Middle frontal gyrus (tissue), 1 donor: ENCODE results near the gene FAR2.
"Not testable (repeated sequence)": the region's sequence is repeated elsewhere in the genome, so short reads cannot be mapped to it uniquely, and the experiment has no call there.

Source experiments
- DNase-seq: peaks from one replicate; pipeline ENCODE4 v3.0.0-alpha.2; 2015; ENCODE audit warnings: low spot score; ENCODE audit errors: extremely low spot score

Gene FAR2

DNA sequence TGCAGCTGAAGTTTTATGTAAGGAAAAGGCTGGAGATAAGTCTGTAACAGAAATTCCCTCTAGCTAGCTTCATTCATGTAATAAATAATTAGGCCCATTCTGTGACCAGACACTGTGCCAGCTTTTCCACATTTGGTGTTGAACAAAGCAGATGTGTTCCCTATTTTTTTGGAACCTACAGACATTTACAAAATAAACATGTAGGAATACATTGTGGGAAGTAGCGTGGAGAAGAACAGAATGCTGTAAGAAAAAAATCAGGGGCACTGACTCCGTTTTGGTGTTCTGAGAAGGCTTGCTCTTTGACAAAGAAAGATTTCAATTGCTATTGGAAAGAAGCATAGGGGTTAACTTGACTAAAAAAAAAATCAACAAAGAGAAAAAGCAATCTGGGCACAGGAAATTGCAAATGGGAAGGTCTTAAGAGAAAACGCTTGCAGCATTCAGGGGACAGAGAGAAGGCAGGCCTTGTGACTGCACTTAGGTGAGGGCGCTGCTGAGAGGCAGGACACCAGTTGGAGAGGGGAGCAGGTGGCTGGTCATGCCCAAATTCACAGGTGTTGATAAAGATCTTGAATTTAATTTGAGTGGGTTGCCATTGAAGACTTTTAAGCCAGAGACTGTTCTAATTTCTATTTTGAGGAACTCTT, 4.0 kb downstream of the FAR2 start:
- DNase-seq: no peak

DNA sequence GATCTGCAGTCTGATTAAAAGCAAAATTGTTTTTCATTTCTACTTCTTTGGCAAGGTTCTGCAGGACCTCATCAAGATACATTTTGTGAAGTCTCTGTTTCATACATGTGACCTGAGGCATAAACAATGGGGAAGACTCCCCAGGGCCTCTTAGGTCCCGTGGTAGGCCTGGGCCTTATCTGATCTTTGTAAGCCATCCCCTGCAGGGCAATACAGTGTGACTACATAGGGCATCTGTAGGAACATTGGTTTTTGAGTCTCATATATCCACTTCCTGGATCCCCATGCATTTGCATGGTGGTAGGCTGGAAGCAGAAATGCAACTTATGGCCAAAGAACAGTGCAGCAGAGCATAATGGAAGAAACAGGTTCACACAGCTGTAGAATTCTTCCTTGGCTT, 6.0 kb downstream of the FAR2 start:
- no peak for DNase-seq

DNA sequence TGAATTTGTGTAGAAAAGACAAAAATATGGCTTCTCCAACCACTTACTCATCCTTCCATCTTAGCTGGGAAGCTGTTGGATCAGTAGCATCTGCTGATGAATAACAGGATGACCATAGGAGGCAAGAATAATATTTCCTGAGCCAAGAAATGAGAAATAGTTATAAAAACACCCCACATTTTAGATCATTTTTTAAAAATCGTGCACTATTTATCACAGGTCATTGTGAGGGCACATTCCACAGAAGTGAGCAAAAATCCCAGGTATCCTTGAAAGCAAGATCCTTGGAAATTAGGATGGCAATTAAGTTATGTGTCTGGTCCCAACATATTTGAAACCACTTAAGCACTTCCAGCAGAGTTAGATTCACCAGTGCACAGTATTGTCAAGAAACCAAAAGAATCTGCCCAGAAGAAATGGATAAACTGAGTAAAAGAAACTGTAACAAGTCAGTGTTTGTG, 8.4 kb downstream of the FAR2 start:
- DNase-seq: no peak

DNA sequence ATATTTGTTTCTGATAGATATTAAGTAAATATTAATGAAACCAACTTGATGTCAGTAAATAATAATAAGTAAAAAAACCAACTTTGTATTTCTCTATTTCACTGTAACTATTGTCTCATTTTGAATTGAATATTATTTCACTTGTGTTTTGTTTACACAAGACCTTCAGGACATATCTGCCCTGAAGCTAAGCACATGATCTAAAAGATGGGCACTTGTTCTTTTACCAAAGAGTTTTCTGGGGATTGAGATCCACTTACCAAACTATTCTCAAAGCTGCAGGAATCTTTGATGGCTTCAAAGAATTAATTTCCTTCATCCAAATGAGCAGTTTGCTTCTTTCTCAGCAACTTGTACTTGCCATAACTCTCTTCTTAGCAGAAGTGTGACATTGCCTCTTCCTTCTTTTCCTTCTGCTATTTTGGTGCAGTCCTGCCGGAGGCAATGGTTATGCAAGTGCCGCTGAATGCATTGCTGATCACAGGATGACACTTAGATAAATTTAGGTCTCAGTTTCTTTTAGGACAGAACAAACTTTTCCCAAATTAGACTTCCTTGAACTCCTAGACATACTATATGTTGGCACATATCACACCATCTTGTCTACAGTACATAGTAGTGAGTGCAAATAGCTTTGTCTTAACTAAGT, 9.2 kb downstream of the FAR2 start:
- peak; percentile 63 for DNase-seq

DNA sequence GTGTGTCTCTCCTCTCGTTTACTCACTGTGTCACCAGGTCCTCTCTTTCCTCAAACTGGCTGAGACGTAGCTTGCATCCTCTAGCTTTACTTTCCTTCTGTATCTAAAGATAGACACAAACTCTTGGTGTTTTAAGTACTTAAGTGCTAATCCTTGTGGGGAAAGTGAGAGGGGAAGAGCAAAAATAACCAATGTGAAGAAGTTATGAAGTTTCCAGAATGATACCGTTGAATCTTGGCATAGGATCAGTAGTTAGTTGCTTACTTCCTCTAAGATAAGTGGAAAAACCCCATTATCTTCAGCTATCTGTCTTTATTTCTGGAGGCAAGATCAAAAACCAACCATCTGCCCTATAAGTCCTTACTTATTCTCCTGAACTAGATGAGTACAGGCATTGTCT, 10.6 kb downstream of the FAR2 start:
- no peak for DNase-seq

DNA sequence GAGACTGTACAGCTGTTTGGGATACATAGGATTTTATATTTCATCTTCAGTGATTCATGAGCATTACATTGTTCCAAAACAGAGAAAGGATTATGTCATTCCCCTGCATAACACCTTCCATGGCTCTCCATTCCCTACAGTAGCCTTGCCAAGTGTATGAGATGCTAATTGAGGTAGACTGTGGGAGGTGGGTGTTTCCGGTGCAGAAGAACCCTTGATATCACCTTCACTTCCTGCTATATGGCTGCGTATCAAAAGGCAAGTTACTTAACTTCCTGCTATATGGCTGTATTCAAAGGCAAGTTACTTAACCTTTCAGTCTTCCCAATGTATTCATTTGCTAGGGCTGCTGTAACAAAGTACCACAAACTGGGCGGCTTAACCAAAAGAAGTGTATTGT, 11.2 kb downstream of the FAR2 start:
- DNase-seq: no peak

DNA sequence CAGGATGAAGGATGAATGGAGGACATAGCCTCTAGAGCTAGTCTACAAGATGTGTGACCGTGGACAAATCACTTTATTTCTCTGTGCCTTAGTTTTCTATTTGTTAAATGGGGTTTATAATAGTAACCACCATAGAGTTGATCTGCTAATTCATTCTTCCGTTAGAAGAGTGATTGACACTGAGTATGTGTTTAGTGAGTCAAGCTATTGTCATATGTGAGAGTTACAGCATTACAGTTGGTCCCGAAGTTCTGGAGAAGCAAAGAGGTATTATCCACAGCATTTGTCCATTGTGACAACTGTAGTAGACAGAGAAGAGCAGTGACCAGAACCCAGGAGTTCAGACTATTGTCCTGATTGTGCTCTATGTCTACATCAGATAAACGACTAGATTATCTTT, 14.1 kb downstream of the FAR2 start:
- DNase-seq: no peak

DNA sequence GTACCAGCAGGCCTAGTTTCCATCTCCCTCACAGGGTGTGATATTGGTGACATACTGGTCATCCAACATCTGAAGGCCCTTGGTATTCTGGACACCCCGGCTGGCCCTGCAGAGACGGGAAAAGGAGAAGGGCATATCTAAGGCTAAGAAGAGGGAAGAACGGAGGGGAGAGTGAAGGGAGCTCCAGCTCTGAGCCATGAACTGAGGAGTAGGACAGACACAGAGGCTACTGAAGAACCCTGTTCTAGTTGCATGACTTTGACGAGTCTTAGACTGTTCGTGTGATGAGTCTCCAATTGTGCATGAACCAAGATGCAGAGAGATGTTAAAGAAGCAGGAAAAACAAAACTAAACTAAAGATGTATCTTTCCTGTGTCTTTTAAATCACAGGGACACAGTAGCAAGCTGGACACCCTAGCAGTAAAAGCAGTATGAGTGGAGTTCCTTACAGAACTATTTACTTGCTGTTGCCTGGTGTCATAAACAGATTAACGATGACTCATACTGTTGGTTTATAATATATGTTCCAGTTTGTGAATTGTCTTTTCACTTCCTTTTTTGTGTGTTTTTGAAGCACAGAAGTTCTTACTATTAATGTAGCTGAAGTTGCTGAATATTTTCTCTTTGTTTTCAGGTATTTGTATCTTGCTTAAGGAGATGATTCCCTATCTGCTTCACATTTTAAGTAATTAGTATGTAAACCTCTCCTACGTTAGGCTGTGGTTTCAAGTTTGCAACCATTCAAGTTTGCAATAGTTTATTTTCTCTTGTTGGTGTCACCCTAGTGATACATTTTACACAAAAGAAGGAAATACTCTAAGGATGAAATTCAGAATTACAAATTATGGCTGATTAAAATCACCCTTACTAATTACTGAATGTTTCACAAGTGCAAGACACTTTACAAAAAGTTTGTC, 15.7 kb downstream of the FAR2 start:
- DNase-seq: no peak

DNA sequence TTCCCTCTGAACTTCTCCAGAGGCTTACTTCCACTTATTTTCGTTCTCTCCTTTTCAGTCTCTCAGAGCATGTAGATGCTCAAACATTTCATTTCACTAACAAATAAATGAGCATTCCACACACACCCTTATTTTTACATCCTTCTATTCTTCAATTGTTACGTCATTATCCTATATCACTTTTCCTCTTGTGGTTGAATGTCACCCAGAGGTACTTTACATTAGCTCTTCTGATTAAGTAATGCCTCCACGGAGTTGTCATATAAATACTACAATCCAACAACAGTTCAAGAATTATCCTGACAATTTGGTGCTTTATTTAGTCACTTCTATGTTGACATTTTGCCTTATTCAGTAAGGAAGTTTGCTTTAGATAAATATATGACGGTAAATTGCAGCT, 18.4 kb downstream of the FAR2 start:
- no peak for DNase-seq

DNA sequence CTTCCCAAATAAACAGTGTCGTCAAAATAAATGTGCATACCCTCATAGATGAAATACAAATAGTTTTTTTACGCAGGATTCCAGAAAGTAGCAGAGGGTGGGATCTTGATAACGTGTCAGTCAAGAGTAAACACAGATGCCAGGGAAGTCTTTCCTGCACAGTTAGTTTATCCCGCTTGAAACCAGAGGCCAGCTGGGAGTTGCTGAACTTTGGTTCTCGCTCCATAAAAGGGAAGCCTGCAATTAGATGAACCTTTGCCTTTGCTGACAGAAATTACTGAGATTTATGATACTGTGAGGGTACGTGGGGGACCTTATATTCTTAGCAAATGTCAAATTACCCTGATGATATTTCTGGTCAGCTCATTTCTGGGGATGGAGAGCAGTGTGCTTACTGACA, 18.9 kb downstream of the FAR2 start:
- DNase-seq: no peak

DNA sequence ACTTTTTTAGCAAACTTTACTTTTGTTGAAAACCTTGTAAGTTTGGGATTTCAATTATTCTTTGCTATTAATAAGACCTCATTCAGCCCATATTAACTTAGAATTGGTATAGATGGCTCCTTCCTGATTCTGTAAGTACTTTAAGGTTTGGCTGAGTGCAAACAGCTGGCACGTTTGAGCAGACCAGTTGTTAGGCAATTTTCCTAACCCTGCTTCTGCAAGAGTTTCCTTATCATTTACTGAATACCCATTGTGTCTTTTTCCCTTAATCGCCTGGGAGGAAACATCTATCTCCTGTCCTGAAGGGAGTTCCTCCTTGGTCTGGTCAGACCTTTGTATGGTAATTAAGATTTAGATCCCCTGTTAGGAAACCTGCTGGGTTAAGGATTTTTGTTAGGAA, 20.9 kb downstream of the FAR2 start:
- DNase-seq: not testable (repeated sequence)

DNA sequence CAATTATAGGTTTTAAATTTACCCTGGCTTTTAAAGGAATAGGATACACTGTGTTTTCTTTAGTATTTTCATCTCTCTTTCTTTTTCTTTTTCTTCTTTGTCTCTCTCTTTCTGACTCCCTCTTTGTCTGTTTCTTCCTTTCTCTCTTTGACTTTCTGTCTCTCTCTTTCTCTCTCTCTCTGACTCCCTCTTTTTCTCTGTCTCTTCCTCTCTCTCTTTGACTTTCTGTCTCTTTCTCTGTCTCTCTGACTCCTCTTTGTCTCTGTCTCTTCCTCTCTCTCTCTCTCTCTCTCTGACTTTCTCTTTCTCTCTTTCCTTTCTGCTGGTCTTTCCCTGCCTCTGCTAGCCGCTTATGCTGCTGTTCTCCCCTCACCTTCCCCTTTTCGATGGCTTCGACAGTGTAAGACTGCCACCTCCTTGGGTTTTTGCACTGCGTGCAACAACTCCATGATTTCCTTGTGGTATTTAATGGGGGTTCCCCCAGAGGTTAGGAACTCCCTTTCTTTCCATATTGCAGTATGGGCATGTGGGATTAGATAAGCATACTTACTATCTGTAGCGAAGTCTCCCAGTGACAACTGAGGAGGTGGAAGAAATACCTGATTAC, 21.5 kb downstream of the FAR2 start:
- DNase-seq: not testable (repeated sequence)

DNA sequence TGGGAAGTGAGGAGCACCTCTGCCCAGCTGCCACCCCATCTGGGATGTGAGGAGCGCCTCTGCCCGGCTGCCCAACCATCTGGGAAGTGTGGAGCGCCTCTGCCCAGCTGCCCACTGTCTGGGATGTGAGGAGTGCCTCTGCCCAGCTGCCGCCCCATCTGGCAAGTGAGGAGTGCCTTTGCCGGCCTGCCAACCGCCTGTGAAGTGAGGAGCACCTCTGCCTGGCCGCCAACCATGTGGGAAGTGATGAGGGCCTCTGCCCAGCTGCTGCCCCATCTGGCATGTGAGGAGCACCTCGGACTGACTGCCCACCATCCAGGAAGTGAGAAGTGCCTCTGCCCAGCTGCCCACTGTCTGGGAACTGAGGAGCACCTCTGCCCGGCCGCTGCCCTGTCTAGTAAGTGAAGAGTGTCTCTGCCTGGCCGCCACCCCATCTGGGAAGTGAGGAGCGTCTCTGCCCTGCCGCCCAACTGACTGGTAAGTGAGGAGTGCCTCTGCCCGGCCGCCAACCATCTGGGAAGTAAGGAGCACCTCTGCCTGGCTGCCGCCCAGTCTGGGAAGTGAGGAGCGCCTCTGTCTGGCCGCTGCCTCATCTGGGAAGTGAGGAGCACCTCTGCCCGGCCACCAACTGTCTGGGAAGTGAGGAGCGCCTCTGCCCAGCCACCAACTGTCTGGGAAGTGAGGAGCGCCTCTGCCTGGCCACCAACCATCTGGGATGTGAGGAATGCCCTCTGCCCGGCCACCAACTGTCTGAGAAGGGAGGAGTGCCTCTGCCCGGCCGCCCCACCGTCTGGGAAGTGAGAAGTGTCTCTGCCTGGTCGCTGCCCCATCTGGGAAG, 22.6 kb downstream of the FAR2 start:
- no peak for DNase-seq

DNA sequence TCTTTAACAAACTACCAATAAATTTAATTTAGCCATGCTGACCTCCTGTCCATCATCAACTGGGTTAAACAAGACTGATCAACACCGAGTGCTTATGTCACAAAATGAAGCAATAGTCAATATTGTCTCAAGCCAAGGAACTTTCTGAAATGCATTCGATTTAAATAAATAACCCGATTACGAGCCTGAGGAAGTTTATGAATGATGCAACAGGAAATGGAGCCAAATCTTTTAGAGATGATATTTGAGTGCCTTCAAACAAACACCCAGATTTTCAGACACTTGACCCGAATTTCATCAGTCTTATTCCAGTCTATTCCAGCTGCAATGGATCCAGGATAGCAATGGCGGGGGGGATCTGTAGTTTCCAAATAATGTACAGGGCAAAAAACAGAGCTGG, 27.9 kb downstream of the FAR2 start:
- DNase-seq: no peak

DNA sequence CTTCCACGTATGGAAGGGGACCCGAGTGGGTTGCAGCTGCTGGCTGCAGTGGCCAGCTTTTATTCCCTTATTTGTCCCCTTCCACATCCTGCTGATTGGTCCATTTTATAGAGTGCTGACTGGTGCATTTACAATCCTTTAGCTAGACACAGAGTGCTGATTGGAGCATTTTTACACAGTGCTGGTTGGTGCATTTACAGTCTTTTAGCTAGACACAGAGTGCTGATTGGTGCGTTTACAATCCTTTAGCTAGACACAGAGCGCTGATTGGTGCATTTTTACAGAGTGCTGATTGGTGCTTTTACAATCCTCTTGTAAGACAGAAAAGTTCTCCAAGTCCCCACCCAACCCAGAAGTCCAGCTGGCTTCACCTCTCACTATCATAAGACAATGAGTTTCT, 33.2 kb downstream of the FAR2 start:
- DNase-seq: not testable (repeated sequence)

DNA sequence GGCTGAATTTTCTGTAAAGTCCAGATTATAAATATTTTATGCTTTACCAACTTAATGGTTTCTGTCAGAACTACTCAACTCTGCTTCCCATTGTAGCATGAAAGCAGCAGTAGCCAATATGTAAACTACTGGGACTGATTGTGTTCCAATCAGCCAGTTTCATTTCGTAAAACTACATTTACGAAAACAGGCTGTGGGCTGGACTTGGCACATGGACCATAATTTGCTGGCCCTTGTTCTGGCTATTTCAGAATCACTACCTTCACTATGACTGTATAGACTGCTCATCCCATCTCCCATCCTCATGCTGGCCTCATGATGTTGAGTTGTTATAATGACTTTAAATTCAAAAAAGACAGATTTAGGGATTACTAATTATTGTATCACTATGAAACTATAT, 38.7 kb downstream of the FAR2 start:
- no peak for DNase-seq

DNA sequence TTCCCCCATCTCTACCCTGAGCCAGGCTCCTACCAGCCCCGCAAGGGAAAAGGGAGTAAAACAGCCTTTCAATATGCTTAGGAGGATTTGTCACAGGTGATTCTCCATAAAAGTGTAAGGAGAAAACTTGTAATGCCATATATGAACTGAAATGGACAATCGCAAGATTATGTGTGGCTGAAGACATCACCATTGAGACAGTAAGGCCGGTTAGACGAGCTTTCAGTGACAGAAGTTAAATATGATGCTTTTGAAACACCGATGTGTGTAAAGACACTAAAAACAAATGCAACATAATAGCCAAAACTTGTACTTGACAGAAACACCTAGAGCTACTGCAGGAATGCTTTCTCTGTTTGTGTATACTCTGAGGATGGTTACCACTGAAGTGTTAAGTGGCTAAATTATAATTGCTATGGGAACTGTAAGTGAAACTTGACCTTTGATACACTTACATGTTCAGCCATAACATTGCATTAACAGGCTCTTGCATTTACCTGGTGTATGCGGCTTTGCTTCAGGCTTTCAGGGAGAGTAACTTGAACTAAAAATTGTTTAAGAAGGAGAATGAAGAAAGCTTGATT, 42.3 kb downstream of the FAR2 start:
- DNase-seq: no peak

DNA sequence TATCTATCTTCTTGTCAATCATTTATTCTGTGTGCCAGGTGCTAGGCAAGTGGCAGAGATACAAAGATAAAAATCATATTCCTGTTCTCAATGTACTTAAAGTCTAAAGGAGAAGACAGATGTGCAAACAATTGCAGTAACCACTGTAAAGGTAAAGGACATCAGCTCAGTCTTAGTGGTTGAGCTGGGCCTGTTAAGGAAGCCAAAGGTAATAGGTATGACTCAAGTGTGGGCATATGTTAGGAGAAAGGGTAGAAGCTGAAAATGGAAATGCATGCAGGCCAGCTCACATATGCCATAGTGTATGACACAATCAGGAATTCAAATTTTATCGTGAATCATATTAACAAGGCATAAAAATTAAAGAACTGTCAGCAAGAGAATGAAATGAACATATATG, 49.8 kb downstream of the FAR2 start:
- no peak for DNase-seq

DNA sequence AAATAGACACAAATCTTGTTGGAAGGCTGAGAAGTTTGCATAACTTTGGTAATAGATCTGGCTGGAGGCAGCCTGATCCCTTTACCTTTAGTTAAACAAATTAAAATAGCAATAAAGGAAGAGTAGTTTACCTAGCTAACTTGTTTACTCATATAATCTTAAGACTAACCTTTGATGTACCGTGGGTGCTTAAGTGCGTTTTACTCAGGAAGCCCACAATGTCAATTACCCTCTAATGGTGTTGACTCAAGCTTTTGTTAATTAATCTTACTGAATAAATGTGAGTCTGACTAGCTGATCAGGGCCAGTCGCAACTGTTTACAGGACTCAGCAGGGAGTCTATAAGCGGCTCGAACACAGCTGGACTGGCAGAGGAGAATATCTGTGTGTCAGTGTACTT, 51.5 kb downstream of the FAR2 start:
- no peak for DNase-seq

DNA sequence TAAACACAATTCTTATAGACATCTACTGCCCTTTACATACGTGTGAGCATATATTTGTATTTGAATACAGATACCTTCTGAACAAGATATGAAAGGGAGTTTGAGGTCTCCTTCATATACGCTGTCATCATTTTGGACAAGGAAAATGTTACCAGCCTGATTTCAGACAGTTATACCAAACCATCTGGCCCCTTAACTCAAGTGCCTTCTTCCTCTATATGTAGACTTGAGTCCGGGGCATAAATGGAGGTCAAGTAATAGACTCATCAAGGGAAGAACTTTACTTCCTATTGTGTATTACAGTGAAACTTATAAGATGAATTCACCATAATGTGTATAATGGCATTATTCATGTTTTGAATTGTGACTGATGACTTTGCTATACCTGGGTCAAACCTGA, 52.2 kb downstream of the FAR2 start:
- DNase-seq: no peak

DNA sequence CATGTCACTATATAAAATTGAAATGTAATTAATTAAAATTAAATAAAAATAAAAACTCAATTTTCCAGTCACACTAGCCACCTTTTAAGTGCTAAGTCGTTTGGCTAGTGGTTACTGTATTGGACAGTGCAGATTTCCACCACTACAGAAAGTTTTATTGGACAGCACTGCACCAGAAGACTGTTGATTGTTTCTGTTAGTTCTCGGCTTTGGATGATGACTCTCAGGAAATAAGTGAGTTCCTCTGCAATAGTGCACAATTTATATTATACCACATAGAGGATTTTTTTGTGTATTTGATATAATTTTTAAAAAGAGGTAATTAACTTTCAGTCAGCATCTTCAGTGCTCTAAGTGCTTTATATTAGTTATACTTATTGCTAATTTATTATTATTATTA, 52.7 kb downstream of the FAR2 start:
- DNase-seq: no peak
